MV-4-11 (cell line): ENCODE measurements around the gene ARHGAP15.

Experiments used
- DNase-seq: peaks from one replicate; lab custom pipeline; 2025; lab: John Stamatoyannopoulos, UW

ARHGAP15 gene

DNA sequence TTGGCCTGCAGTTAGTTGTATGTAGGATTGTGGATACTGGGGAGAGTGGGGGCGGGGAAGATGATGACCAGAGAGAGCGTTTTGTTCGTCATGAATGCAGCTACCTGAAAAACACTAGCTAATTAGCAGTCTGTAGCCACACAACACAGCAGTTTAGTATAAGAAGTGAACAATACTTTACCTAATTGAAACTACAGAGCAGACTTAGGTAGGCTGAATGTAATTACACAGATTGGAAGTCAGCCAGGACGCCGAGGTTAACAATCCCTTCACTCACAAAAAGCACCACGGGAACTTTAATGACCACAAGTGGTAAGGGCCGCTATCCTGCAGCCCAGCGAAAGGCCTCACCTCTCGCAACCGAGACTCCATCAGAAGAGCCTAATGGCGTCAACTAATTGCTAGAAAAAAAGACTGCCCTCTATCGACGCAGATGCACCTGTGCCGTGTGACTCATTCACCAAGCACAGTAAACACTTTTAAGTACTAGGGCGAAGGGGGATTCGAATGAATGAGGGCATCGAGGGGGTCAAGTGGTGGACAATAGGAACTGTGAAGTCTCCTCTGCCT lies 591.0 kb downstream of the ARHGAP15 start:
- no peak for DNase-seq

DNA sequence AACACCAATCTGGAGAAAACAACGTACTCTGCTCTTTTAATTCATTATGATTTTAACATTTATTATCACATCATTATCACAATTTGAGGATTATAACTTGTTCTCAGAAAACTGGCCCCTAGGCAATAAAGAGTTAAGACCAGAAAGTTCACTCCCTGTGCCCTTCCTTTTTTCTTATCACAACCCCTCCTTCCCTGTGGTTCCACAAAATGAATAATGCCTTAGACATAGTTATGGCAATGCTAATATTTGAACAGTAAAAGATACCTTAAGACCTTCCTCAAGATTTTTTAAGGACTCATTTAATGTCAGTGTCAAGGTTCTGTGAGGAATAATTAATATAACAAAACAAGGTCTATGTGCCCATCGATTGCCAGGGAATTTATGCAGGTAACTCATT lies 596.2 kb downstream of the ARHGAP15 start:
- no peak for DNase-seq

DNA sequence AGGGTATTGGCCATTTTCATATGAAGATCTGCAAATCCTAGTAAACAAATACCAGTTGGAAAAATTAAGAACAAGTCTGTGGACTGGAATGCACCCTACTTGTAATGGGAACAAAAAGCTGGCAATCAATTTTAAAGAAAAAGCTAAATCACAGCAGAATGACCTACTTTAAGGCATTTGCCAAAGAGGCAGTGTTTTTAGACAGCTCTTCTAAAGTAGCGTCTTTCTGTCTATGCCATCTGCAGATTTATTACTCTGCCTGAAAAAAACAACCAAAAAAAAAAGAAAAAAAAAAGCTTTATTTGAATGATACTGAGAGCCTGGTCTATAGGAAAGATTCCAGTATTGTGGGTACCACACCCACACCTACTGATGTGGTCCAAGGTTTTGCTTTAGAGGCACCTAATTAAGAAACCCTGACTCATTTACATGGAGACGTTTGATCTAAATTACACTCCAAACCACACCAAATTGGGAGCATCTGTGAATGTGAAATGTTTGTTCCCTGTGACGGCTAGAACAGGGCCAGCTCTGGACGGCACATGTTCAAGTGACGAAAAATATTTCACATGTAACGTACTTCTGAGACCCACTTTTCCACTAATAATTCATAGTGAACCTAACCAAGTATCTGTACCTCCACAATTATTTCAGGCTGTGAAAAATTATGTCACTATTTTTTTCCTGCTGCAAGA lies 597.1 kb downstream of the ARHGAP15 start:
- DNase-seq = no peak

DNA sequence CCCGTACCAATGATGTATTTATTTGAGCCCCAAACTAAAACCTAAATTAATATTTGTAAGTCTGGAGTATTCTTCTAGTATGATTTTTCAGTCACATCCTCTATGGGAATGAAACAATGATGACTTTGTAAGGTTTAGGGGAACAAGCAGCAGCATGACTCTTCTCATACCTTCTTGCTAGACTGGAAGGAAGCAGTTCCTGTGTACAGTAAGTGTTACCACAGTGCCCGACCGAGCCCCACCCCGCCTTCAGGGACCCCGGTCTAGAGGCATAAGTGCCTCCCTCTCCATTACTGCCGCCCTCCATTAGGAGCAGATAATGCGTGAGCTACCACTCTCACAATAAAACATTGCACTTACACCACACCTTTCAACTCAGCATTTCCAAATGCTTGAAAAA lies 599.3 kb downstream of the ARHGAP15 start:
- DNase-seq = no peak

DNA sequence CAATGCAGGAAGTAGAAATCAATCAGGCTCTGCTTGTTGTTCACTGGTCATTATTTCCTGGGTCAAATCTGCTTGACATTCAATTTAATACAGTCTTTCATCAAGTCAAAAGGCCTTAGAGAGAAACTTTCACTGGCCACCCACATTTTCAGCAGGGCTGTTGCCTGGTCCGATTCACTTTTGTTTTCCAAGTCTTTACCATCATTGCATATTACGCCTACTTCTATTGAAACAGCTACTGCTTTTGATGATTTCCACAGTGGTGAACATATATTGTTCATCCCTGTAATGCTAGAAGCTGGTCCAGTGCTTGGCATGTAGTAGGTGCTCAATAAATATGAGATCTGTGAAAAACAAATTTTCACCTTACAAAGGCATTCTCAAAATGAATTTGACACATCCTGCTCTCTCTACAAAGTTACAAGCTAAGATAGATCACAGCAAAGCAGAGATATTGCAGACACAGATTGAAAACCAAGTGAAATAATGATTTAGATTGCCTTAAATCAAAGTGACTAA lies 600.1 kb downstream of the ARHGAP15 start:
- DNase-seq = no peak

DNA sequence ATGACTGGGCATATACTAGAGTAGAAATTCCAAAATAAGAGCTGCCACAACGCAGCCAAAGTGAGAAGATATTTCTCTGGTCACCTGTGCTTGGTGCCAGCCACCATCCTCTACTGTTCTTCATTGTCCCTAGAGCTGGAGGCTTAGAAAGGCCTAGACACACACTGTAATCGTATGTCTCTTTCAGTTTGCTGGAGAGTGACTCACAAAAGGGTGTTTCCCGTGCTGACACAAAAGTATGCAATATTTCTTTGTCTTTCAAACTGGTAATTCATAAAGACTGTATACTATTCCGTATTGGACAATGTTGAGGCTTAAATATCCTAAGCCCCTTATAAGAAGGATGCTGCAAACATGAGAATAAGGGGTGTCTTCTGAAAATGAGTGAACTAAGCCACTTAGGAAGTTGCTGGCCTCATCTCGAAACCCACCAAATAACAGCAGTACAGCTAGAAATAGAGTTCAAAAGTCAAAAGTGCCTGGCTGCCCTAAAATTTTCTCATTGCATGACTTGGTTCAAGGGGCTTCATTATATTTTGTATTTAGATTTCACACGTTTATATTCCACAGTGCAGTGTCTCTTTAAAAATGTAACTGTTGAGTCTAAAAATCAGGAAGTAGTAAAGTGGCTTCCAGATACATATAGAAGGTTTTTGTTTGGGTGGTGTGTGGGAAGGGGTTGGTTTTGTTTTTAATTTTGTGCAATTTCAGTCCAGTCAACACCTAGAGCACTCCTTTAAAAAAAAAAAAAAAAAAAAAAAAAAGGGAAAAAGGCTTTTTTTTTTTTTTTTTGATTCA lies 601.1 kb downstream of the ARHGAP15 start:
- DNase-seq = peak; percentile 44

DNA sequence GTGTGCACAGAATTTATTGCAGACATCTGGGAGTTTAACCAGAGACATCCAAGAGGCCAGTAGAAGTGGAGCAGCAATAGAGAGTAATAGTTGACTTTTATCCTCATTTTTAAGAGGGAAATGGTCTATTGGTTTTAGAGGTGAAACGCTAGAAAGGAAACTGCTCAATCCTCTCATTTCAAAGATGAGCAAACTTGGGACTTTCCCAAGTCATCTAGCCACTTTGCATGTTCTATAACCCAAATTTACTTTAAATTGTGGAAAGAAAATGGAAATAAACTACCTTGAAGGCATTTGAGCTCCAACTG lies 601.7 kb downstream of the ARHGAP15 start:
- no peak for DNase-seq

DNA sequence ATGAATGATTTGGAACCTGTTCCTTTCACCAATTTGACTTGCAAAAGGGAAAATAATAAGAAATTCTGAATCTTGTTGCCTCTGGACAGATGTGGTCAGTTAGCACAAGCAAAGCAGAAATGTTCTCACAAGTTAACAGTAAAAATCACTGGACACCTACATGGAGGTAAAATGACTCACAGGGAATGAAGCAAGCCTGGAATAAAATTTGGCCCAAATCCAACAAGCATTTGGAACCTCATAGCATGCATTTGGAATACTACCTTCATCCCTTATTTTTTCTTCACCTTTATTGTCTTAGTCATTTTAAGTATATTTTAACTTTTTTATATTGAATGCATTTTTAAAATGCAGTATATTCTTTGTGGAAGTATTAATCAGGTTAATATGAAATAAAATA lies 602.9 kb downstream of the ARHGAP15 start:
- DNase-seq = no peak

DNA sequence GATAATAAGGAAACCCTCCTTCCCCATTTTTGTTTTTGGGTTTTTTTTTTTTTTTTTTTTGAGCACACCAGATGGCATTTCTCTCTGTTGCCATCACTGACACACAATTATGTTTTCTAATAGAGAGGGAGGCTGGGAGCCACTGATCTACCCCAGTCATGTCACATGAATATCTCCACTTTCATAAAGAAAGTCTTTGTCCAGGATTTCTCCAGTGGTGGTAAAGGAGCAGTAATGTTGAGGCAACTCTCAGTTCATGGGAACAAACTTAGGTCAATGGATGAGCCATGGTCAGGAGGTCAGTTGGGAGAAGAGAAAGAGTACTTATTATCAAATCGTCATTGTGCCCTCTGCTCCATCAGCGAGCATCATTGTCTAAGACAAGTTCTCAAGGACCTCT lies 603.7 kb downstream of the ARHGAP15 start:
- no peak for DNase-seq

DNA sequence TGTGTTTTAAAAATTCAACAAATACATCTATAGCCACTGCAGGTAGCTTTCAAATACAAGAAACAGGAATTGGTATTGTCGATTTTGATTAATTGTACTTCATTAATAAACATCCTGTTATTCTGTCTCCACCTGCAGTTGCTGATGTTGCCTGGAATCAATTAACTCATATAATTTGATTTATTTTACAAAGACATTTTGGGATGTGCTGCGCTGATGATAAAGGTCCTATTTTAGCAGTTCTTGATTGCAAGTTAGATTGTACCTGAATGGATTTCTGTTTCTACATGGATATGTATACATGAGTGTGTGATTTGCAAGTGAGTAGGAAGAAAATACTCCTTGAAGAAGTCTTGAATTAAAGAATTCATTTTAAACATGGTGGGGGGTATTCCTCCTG lies 605.3 kb downstream of the ARHGAP15 start:
- no peak for DNase-seq

DNA sequence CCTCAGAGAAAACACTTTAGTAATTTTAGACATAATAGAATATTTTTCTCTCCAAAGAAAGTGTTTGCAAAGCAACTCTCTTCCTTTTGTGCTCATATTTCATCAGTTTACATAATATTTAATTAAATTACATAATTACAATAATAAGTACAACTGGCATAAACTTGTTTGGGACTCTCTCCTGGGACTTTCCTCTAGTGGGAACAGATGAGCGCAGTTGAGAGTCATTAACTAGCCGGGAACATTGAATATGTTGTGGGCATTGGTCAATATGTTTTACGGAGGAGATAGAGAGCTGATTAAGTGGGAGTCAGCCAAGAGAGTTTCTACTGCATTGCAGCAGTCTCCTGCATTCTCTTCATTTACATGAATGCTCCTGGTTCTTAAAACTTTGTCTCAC lies 607.7 kb downstream of the ARHGAP15 start:
- no peak for DNase-seq

DNA sequence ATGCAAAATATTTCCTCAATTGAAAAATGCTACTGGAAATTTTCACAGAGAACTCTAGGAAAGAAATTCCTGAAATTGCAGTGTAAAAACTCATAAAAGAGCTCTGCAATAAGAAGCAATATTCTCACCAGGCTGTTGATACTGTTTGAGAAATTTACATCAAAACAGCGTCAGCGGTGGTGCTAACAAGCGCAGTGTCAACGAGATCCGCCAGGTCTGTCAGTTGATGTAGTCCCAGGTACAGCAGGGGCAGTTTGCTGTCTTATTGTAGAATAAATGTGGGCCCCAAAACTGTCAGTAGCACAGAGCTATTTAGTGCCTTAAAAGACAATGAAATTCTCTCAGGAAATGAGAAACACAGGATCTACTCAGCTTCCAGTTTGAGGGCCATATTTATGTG lies 611.2 kb downstream of the ARHGAP15 start:
- DNase-seq = no peak

DNA sequence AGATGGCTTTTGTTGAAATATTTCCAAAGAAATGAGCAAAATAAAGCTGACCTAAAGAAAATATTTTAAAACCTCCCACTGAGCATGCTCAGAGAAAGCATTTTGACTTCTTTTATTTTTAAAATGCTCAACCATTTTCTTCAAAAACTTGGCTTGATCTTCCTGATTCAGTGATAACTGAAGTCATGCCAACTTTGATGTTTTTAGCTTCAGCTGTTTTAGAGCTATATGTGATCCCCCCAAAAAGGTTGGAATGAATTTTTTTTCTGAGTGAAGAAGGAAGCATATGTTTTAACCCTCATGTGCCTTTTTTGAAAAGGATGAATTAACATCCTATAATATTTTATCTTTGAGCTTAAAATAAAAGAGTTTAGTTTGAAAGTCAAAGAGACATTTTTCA lies 612.0 kb downstream of the ARHGAP15 start:
- DNase-seq = no peak

DNA sequence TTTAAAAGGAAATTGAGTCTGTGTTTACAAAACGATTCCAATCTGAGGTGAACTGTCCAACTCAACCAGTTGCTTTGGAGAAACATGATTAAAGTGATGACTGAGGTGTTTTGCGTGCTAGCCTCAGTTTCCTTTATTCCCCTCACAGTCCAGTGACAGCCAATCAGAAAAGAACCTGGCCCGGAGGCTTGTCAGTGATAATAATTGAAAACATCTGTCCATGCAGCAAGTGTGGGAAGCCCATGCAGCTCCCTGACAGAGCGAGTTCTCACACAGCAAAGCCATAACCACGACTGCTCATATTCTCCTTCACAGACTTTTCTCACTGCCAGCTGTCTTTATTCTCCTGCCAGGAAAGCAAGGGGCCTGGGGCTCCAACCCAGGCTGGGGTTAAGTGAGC lies 613.4 kb downstream of the ARHGAP15 start:
- DNase-seq = no peak

DNA sequence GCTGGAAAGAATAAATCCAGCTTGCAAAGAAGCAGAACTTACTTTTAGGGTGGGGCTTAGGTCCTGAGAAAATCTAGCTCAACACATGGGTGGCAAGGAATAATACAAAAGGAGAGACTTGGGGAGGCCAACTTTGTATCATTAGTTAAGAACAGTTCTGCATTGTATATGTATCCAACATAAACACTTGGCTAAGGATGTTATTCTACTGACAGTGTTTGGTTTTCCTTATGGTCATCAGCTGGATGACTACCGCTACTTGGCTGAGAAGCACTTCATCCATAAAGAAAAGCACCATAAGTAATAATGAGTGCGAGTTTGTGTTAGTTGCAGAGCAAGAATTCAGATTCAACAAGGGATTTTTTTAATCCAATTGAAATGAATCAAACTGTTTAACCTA lies 614.9 kb downstream of the ARHGAP15 start:
- DNase-seq = no peak

DNA sequence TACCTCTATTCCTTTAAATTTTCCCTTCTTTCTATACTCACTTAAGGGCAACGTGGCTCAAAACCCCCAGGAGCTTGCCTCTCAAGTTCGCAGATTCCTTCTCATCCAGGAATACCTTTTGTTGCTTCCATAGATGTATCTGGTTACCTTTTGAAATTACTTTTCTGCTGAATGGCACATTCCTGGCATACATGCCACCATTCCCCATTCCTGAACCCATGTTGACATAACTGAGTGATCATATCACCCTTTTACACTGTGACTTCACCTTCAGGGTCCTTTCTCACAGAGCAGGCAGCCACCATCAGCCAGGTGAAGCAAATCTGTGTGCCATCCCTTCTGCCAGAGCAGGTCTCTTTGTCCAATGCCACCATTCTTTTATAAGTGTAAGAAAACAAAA lies 615.8 kb downstream of the ARHGAP15 start:
- DNase-seq = no peak

DNA sequence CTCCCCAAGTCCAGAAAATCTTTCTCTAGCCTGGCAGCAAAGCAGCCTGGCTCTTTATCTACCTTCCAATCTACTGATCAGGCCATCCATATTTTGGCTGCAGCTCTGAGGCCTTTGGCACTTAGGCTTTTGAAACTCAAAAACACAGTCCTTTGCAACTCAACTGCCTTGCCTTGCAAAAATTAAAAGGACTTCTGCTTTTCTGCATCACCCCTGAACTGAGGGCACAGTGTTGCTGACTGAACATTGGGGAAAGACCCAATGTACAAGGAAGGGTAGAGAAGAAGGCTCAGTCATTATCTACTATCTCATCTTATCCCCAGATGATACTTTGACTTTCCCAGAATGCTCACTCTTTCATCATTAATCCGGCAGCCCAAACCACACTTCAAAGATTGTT lies 625.5 kb downstream of the ARHGAP15 start:
- DNase-seq = peak; percentile 4

DNA sequence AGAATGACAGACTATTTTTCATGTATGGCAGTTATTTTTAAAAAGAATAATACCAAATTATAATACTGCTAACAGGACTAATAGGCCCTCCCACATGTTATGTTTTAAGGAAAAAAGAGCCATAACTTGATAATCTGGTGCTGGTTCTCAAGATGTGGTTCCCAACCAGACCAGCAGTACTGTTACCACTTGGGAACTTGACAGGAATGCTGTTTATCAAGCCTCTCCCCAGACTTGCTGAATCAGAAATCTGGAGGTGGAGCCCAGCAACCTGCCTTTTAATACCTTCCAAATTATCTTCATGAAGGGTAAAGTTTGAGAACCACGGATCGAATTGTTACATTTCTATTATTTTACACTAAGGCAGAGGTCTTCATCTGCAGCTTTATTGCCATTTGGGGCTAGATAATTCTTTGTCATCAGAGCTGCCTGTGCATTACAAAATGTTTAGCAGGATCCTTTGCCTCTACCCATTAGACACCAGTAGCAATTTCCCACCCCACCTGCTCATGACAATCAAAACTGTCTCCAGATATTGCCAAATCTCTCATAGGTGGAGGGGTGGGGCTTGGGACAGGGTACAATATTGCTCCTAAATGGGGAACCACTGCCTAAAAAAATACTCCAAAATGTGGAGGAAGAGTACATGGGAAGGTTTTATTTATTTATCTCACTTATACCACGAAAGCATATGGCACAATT lies 629.6 kb downstream of the ARHGAP15 start:
- no peak for DNase-seq

DNA sequence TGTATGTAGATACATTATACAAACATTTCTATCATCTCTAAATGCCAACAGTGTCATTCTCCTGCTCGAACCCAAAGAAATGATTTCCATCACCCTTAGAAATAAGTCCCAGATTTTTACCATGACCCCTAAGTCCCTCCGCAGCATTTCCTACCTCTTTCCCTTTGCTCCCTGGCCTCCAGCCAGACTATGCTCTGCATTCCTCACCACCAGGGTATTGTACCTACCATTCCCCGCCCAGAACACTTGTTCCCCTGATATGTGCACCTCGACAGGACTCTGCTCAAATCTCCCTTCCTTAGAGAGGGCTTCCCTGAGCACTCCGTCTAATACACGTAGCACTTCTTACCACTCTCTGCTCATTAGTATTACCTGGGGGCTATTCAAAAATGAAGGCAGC lies 630.2 kb downstream of the ARHGAP15 start:
- DNase-seq = no peak

DNA sequence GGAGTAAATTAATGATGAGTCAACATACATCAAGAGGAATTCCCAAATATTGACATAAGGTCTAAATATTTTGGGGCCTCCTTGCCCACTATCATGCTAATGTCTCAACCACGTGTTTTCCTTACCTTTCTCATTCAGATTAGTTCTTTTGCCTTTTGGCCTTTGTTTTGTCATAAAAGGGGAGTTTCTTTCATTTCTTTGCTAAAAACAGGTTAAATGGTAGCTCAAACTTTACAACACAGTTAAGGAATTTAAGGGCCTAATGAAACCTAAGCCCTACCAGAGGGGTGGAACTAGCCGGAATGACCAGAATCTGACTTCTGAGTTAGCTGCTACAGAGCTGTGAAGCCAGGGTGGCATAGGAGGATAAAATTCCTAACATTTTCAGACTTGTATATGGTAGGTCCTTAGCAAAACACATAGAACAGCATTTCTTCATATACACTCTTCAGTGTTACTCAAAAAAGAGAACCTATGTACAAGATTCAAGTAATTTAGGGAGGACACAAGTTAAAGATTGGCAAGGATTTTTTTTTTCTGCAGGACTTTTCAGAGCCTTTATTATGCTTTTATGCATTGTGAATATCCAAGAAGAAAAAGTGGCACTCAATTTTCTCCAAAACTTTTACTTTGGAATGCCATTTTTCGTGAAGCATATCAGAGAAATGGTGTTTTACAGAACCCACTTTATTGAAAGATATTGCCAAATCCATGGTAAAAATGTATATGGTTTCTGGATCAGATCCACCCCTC lies 633.1 kb downstream of the ARHGAP15 start:
- DNase-seq = no peak

DNA sequence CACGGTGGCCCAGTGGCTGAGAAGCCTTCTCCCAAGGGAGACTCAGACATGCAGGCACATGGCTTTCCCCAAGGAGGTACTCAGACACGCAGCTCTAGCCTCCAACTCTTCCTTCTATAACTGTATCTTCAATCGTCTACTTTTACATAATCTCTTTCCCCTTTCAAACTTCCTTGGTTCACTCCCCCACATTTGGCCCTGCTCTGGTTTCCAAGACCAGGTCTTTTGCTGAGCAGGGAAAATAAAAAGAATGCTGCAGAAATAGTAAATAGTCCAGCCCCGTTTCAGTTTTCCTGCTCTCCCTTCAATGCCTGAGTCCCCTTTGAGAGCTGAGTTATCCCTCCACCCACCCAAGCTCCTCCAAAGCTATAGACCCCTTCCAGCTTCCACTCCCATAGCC lies 635.0 kb downstream of the ARHGAP15 start:
- no peak for DNase-seq

DNA sequence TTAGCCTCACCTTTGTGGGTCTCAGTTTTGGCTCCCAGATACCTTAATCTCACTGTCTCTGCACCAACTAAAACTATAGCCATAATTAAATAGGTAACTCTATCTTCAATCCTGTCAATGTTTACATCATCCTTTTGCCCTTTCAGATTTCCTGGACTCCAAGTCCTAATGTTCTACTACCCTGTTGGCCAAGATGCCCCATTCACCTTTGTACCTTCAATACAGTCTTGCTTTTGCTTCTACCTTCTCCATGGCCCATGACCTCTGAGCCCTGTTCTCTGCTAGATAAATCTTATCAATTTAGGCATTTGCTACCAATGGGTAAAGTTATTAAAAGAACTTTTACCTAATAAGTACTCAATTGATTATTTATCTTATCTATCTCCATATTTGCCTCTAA lies 635.5 kb downstream of the ARHGAP15 start:
- DNase-seq = no peak
